Bronchial epithelial cell (primary cell): ENCODE results near the gene CPAMD8. TPM values are rescaled to one million over a fixed set of nuclear protein-coding genes. Genes with fewer than 3 reads are reported as not detected.
"Not testable (repeated sequence)": the region's sequence is repeated elsewhere in the genome, so short reads cannot be mapped to it uniquely, and the experiment has no call there.

Experiments
- DNase-seq: peaks from one replicate; pipeline ENCODE4 v3.0.0-alpha.2; 2010; ENCODE audit warnings: low read depth
- FAIRE-seq: peaks from 2 replicates; lab custom pipeline; 2011; peaks lifted over from hg19 to GRCh38; lab: Jason Lieb, UNC
- H3K27me3 ChIP-seq: 2 replicates; pipeline ENCODE4 v1.5.1; 2011; ENCODE audit warnings: low read length; ENCODE audit not compliant: control insufficient read depth, insufficient read depth
- H3K36me3 ChIP-seq: 2 replicates; pipeline ENCODE4 v1.5.1; 2011; ENCODE audit warnings: low read length; ENCODE audit not compliant: control insufficient read depth, insufficient read depth
- H3K4me3 ChIP-seq: 2 replicates; pipeline ENCODE4 v1.5.1; 2011; ENCODE audit warnings: mild to moderate bottlenecking, low read depth, low read length, control low read depth
- total RNA-seq: library from RNA; depleted of rRNA; stranded (reverse); fragments of >200 nt; gene quantifications from 2 replicates; pipeline ENCODE4 v1.2.1, GENCODE V29; 2014
- TF ChIP-seq, protein P1 (sequence below): IDR thresholded peaks from 2 replicates; pipeline ENCODE4 v1.5.1; 2011; ENCODE audit warnings: mild to moderate bottlenecking, moderate library complexity, low read length, control low read depth, inconsistent platforms; ENCODE audit not compliant: insufficient read depth, severe bottlenecking

The CPAMD8 gene
- total RNA-seq, 1 donor from 2014 or later = 0.53 TPM

GRCh38 chr19:16877581-16877980 is 149.0 kb downstream of the CPAMD8 start:
- Histone ChIP-seq H3K4me3 (no peak overlapping the region), H3K27me3 (no peaks in the 10 kb centered on the region), H3K36me3 (peaks cover 36% of the 10 kb centered on the region)
- FAIRE-seq (no peak), DNase-seq (no peak)
- TF ChIP-seq, protein P1, sequence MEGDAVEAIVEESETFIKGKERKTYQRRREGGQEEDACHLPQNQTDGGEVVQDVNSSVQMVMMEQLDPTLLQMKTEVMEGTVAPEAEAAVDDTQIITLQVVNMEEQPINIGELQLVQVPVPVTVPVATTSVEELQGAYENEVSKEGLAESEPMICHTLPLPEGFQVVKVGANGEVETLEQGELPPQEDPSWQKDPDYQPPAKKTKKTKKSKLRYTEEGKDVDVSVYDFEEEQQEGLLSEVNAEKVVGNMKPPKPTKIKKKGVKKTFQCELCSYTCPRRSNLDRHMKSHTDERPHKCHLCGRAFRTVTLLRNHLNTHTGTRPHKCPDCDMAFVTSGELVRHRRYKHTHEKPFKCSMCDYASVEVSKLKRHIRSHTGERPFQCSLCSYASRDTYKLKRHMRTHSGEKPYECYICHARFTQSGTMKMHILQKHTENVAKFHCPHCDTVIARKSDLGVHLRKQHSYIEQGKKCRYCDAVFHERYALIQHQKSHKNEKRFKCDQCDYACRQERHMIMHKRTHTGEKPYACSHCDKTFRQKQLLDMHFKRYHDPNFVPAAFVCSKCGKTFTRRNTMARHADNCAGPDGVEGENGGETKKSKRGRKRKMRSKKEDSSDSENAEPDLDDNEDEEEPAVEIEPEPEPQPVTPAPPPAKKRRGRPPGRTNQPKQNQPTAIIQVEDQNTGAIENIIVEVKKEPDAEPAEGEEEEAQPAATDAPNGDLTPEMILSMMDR = no peak

GRCh38 chr19:16876904-16877361 is 149.7 kb downstream of the CPAMD8 start:
- H3K27me3 ChIP-seq = no peaks in the 10 kb centered on the region
- peaks cover 39% of the 10 kb centered on the region for H3K36me3 ChIP-seq
- no peak for FAIRE-seq
- no peak for DNase-seq
- no peak overlapping the region for H3K4me3 ChIP-seq
- TF ChIP-seq, protein P1 = no peak

DNA sequence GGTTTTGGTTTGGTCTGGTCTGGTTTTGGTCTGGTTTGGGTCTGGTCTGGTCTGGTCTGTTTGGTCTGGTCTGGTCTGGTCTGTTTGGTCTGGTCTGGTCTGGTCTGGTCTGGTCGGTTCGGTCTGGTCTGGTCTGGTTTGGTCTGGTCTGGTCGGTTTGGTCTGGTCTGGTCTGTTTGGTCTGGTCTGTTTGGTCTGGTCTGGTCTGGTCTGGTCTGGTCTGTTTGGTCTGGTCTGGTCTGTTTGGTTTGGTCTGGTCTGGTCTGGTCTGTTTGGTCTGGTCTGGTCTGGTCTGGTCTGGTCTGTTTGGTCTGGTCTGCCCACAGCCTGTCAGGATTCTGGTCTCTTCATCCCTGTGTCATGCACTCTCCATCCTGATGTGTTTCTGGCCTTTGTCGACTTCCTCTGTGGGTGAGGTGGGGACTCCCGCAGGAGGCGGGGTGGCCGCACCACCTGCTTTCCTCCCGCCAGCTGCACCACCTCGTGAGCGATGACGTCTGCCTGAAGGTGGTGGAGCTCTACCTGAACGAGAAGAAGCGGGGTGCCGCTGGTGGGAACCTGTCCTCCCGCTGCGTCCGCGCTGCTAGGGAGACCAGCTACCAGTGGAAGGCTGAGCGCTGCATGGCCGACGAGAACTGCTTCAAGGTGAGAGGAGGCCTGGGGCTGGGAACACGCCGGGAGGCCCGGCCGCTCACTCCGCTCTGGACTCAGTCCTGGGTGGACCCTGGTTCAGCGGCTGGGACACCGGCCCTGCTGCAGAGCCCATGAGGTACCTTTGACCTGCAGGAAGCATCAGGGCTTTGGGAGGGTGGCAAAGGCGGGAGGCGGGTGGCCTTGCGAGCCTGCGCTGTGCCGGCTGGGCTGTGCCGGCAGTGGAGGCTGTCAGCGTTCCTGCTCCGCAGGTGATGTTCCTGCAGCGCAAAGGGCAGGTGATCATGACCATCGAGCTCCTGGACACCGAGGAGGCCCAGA is 150.7 kb downstream of the CPAMD8 start:
- Histone ChIP-seq H3K36me3 (peaks cover 46% of the 10 kb centered on the region), H3K4me3 (no peak overlapping the region), H3K27me3 (no peaks in the 10 kb centered on the region)
- DNase-seq = no peak
- peak; percentile 96 for FAIRE-seq
- TF ChIP-seq, protein P1 = no peak

GRCh38 chr19:16874978-16875299 is 151.7 kb downstream of the CPAMD8 start:
- DNase-seq, FAIRE-seq, H3K27me3 ChIP-seq, H3K4me3 ChIP-seq: not testable (repeated sequence)
- peaks cover 48% of the 10 kb centered on the region for H3K36me3 ChIP-seq

DNA sequence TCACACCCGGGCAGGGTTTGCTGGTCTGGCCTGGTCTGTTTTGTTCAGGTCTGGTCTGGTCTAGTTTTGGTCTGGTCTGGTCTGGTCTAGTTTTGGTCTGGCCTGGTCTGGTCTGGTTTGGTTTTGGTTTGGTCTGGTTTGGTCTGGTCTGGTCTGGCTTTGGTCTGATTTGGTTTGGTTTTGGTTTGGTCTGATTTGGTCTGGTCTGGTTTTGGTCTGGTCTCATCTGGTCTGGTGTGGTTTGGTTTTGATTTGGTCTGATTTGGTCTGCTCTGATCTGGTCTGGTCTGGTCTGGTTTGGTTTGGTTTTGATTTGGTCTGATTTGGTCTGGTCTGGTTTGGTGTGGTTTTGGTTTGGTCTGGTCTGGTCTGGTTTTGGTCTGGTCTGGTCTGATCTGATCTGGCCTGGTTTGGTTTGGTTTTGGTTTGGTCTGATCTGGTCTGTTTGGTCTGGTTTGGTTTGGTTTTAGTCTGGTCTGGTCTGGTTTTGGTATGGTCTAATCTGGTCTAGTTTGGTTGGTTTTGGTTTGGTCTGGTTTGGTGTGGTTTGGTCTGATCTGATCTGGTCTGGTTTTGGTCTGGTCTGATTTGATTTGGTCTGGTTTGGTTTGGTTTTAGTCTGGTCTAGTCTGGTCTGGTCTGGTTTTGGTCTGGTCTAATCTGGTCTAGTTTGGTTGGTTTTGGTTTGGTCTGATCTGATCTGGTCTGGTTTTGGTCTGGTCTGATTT is 152.2 kb downstream of the CPAMD8 start:
- H3K4me3 ChIP-seq = no peak overlapping the region
- TF ChIP-seq, protein P1 = no peak
- FAIRE-seq = peak; percentile 98
- H3K27me3 ChIP-seq = no peaks in the 10 kb centered on the region
- no peak for DNase-seq
- H3K36me3 ChIP-seq = peaks cover 49% of the 10 kb centered on the region

DNA sequence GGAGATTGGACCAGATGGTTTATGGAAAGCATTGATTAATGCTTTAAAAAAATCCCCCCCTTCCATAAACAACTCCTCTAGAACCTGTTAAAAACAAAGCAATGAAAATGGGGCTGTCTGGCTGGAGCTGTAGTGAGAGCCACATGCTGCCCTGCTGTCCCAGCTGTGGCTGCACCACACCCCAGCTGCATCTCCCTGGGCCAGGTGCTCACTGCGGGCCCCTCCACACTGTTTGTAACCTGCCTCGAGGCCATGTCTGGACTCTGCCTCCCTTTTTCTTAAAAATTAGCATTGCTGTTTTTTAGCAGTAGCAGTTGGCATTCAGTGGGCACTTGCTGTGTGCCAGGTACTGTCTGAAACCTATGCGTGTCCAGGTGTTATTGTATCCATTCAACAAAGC is 153.0 kb downstream of the CPAMD8 start:
- DNase-seq (no peak), FAIRE-seq (no peak)
- TF ChIP-seq, protein P1 = no peak
- no peak overlapping the region for H3K4me3 ChIP-seq
- no peaks in the 10 kb centered on the region for H3K27me3 ChIP-seq
- H3K36me3 ChIP-seq = peaks cover 47% of the 10 kb centered on the region
